NCI-H345 treated with DMSO at 0.1 percent for 48 hours (cell line): ENCODE results near the gene ODC1.

Experiments used
- DNase-seq: peaks from one replicate; lab custom pipeline; 2025; ENCODE audit not compliant: unreplicated experiment; lab: John Stamatoyannopoulos, UW

The ODC1 gene

DNA sequence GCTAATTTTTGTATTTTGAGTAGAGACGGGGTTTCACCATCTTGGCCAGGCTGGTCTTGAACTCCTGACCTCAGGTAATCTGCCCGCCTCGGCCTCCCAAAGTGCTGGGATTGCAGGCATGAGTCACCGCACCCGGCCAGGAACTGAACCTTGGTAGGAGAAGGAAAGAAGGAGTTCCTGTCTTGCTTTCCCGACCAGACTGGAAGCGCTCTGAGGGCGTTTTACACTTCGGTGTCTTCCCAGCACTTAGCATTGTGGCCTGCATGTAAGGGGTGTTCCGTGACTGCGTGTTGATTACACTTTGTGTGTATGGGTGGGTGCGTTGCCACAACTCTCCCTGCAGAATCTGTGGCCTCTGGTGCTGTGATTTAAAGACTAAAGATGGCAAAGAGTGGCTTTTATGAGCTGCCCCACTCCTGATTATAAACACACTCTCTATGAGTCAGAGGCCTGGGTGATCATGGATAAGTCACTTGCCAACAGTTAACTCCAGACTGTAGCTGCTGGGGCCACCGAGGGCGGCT is 46.0 kb downstream of the ODC1 start:
- DNase-seq, result no peak

DNA sequence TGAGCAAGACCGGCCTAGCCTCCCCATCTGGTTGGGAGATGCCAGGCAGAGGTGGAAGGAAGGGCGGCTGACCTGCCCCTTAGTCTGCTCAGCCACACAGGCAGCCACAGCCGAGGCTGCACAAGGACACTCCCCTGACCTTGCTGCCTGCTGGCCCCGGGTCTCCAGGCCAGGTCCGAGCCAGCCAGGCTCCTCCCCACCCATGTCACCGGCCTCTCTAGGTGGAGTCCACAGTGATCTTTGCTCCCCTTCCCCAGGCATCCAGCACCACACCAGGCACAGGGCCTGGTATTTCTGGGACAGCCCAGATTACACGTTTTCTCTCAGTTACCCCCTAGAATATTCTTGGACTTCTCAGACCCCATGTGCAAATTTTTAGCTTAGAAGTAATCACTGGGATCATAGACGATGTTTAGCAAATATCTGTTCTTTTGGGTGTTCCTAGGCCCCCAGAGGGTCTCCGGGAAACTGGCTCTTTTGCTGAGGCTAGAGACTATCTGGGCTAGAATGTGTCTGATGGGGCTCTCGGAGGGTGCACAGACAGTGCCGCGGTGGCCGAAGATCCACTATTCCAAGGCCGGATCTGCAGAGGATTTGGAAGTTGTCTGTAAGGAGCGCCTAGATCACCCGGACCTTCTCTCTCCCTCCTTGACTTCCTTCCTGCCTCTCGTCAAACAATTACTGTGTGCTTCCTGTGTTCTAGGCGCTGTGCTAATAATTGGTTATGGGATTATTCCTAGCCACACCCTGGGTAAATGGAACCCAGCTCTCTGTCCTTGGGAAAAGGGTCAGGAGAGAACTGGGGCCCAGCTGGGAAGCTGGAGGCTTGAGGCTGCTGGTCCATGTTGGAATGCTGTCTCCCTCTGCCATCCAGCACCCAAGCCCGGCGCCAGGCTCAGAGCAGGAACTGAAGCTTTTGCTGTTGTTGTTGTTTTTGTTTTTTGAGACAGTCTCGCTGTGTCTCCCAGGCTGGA is 46.9 kb downstream of the ODC1 start:
- no peak for DNase-seq

DNA sequence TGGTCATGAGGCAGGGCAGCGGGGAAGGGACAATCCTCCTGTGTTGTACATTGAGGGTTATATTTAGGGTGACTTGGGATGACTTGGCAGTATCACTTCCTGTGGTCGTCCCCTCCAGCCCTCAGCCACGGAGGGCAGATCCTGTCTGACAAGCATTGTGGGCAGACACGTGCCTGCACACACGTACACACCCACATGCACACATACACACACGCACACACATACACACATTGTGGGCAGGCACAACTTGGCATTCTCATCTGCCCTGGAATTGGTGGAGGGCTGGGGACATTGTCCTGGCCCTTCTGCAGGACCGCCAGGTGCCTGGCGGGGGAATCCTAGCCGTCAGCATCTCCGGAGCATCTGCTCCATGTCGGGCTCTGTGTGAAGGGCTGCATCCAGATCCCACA is 47.6 kb downstream of the ODC1 start:
- no peak for DNase-seq

DNA sequence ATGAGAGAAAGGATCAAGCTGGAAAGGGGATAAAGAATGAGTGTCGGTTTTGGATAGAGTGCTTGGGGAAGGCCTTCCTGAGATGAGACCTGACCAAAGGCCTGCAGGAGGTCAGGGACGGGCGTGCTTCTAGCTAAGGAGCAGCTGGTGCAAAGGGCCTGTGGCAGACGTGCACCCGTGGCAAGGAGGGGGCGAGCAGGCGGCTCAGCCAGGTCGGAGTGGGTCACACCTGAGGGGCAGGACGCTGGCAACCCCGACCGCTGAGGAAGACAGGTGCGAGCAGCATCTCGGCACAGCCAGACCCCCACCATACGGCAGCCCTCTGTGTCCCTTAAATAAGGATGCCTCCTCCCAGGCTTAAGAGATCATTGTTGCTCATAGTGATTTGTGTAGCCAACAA is 48.1 kb downstream of the ODC1 start:
- no peak for DNase-seq

DNA sequence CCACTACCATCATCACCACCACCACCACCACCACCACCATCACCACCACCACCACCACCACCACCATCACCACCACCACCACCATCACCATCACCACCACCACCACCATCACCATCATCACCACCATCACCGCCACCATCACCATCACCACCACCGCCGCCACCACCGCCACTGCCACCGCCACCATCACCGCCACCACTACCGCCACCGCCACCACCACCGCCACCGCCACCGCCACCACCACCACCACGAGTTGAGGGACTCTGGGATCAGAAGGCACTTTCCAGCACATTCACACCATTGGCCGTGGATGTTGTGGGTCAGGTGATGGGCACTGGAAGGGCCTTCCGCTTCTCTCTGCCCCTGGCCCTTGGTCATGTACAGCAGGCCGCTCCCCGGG is 48.8 kb downstream of the ODC1 start:
- no peak for DNase-seq

DNA sequence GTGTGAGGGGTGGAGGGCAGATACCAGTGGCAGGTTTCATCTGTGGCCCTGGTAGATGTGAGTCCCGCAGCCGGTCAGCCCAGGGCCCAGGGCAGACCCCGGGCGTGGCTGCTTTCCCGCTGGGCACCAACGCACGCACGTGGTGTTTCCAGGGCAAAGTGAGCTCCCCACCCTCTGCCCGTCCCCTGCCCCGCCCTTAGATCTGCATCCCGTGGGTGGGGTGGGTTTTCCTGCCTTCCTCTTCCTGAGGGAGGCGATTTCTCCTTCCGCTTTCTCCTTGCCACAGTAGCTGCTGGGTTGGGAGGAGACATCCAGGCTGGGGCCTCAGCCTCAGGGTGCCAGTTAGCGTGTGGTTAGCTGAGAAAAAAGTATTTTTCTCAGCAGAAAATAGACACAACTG is 49.6 kb downstream of the ODC1 start:
- DNase-seq, result no peak

DNA sequence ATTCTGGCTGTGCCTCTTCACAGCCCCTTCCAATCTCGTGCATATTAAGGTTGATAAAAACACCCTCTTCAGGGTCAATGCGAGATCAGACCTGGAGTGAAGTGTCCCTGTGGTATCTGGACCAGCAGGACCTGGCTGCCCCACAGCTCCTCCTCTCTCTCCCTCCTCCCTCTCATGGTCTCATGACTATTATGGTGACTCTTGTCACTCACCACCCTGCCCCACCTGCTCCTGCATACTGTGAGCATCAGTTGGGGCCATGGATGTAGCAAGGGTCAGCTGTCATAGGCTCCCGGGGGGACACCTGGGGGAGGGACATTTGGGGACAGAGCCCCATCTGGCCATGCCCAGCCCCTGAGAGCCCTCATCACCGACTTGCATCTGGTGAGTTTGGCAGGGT is 50.2 kb downstream of the ODC1 start:
- no peak for DNase-seq

DNA sequence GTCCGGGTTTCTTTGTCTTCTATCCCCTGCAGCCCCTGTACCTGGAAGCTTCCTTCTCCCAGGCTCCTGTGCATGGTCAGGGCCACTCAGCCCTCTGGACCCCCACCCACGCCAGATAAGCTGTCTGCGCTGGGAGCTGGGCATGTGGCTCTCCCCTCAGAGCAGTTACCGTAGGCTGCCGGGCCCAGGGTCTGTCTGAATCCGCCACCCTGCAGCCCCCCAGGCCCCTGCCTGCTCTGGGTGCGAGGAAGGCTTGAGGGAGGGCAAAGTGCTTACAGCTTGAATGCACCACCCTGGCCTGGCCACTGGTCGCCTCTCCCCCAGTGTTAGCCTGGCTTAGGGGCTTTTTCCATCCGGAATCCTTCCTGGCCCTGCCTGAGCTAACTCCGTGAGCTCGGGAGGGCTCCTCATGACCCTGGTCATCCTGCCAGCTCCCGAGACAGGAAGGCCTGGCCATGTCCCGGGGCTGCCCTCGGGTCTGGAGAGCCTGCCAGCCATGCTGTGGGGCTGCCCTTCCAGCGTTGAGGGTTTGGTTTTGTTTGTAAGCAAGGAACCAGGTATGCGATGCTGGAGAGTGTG is 50.7 kb downstream of the ODC1 start:
- no peak for DNase-seq

DNA sequence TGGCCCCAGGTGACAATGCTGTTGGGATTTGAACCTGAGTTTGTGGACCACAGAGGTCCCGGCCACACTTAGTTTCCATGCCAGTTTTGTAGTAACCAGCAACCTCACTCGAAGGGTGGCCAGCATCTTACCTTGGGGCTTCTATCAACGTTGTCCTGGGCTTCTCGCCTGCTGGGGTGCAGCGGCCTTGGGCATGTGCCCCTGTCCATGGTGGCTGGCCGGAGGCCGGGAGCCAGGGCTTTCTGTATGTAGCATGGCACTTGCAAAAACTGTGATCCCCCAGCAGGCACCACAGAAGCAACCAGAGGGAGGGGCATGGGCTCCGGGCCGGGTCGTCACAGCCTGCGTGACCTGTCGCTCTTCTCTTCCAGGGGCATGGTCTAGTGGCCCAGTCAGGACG is 51.7 kb downstream of the ODC1 start:
- DNase-seq, result no peak

DNA sequence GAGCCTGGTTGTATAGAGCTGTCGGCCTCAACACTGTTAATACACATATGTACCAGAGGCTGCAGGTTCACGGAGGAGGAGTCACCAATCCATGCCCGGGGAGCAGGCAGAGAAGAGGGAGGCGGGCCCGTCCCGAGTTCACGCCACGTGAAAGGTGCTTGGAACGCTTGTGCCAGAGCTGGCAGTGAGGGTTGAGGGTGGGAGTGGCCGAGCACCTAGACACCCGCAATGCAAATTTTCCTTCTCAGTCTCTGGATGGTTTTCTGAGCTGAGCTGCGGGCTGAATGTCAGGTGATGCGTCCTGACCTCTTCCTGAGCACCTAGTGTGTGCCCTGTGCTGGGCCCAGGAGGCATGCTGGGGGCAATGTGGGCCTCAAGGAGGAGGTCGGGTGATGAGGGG is 52.2 kb downstream of the ODC1 start:
- DNase-seq, result no peak

DNA sequence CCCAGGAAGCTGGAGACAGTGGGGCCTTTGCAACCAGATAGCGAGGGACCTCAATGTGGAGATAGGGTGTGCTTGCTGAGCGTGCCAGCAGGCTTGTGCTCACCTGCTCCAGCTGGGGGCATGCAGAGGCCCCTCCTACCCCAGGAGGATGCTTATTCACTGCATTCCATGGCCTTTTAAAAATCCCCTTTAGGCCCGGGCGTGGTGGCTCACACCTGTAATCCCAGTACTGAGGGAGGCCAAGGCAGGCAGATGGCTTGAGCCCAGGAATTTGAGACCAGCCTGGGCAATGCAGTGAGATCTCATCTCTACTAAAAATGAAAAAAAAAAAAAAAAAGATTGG is 54.5 kb downstream of the ODC1 start:
- no peak for DNase-seq

DNA sequence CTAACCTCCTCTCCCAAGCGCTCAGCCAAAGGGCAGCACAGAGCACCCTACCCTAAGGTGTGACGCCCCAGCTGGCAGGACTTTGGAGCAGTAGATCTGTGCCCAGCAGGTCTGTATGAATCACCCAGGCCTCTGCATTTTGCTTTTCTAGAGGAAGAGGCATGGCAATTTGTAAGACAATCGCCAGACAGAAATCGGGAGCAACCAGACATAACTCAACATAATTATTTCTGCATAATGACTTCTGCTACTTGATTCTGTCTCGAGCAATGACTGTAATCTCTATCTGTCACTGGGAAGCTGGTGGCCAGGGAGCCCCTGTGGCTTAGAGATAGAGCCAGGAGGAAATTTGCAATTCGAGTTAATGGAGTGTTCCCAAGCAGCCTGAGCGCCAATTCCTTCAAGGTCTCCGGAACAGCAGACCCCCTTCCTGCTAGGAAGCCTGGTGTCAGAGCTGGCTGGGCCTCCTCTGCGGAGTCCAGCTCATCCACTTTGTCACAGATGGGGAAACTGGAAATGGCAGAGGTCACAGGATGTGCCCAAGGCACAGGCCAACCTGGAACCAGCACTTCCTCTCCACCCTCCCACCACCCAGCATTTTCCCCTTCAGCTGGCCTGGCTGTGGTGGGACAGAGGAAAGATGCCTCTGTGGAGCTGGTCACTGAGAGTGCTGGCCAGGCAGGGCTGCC is 55.0 kb downstream of the ODC1 start:
- DNase-seq, result no peak

DNA sequence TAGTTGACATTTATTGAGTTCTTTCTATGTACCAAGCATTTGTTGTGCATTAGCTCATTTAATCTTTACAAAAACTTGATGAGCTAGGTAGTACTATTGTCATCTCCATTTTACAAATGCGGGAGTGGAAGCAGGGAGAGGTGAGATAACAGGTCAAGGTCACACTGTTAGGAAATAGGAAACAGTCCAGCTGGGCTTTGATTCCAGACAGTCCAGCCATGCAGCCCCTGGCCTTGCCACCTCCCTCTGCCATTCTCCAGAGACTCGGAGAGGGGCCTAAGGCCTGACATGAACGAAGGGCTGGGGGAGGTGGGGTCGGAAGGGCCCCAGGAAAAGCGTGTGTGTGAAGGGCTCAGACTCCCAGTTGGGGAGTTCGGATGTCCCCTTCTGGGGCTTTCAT is 55.6 kb downstream of the ODC1 start:
- no peak for DNase-seq

DNA sequence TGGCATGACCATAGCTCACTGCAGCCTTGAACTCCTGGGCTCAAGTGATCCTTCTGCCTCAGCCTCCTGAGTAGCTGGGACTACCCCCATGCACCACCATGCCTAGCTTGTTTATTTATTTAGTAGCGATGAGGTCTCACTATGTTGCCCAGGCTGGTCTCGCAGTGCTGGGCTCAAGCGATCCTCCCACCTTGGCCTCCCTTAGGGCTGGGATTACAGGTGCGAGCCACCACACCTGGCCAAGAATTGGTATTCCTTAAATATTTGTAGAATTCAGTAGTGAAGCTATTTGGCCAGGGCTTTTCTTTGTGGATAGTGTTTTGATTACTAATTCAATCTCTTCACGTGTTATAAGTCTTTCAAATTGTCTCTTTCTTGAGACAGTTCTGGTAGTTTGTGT is 56.0 kb downstream of the ODC1 start:
- DNase-seq, result no peak

DNA sequence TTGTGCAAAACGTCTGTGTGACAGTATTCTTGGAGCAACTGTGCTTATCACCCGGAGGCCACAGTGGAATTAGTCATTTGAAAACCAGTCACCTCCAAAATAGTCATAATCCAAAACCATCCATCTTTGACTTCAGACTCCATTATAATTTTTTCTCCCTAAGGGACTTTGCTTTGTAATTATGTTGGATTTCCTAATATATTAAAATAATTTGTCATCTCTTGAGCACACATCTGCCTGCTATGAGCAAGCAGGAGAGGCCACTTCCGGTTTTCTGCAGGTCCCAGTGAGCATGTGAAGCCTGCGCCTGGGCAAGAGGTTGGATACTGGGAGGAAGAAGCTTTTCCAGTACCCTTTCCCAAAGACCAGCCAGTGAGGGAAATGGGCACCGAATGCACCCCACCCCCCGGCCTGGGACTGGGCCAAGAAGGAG is 57.7 kb downstream of the ODC1 start:
- no peak for DNase-seq
